Measurements from ENCODE around the gene GSS. TPM values are rescaled to one million over a fixed set of nuclear protein-coding genes. Genes with fewer than 3 reads are reported as not detected.

The GSS gene
- total RNA-seq, 2 donors from 2014 or later = 23.2 to 25.5 TPM

DNA sequence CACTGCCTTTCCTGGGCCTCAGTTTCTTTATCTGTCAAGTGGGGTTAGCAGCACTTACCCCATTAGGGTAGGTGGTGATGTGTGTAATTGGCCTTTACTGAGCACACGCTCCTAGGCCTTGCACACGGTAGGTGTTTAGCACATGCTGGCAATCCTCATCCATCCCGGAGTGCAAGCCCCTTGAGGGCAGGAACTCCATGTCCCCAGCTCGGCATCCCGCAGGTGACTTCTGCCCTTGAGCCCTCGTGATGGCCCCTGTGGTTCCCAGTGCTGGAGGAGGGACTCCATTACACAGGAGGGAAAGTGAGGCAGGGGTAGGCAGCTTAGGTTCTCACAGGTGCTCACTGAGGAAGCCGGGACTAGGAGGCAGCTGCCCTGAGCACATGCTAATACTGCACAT lies 40.1 kb upstream of the GSS start:
- DNase-seq (ENCODE audit: low spot score) = no peak
- intact Hi-C loops (cut with DNase I) = loop anchor here in 1 of 2 donors (5.0 kb wide), 1 partner anchor 1337 kb away; no protein-coding TSS in a partner anchor

DNA sequence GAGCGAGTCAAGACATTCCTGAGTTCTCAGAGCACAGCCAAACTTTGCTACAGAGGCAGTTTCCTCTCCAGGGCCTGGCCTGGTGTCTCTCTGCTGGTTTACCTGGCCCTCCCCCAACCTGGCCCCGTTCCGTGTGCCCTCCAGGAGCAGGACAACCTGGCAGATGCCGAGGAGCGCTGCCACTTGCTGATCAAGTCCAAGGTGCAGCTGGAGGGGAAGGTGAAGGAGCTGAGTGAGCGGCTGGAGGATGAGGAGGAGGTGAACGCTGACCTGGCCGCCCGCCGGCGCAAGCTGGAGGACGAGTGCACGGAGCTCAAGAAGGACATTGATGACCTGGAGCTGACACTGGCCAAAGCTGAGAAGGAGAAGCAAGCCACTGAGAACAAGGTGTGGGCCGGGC lies 39.6 kb upstream of the GSS start:
- no peak for DNase-seq (ENCODE audit: low spot score)
- intact Hi-C loops (cut with DNase I) = loop anchor here in 1 of 2 donors (5.0 kb wide), 1 partner anchor 1337 kb away; no protein-coding TSS in a partner anchor

DNA sequence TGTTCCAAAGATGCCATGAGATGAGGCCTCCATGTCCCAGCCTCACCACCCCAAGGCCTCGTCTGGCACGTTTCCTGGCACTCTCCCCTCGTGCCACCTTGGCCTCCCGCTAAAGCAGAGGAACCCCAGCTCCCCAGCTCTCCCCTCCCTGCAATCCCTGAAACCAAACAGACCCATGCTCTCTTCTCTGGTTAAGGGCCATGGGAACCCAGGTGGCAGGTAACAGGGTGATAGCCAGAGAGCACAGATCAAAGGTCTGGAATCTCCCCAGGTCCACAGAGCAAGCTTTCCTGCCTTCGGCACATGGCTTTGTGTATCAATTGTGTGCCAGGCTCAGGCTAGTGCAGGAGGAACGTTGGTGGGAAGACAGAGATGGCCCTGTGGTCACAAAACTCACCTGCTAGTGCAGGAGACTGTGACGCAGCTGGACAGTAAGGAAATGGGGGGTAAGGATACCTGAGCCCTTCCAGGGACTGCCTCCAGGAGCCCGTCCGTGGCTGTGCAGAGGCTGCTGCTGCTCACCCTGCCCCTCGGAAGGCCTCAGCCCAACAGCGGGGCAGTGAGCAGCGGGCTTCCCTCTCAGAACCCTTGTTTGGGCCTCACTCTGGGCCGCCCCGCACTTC lies 39.0 kb upstream of the GSS start:
- DNase-seq (ENCODE audit: low spot score) = no peak
- intact Hi-C loops (cut with DNase I) = loop anchor here in 1 of 2 donors (5.0 kb wide), 1 partner anchor 1338 kb away; no protein-coding TSS in a partner anchor

DNA sequence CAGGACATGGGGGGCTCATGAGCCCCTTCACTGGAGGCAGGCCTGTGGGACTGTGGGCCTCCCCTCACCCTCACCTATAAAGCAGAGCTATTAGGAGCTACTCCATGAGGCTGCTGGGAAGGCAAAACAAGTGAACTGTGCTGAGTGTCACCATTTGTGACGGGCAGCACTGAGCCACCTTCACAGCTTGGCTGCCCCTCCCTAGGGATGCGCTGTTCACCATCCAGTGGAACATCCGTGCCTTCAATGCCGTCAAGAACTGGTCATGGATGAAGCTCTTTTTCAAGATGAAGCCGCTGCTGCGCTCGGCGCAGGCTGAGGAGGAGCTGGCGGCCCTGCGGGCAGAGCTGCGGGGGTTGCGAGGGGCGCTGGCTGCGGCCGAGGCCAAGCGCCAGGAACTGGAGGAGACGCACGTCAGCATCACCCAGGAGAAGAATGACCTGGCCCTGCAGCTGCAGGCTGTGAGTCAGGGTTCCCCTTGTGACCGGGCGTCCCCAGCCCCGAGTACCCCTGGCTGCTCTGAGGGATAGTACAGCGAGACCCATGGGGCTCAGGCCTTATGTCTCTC lies 38.4 kb upstream of the GSS start:
- DNase-seq (ENCODE audit: low spot score) = no peak
- intact Hi-C loops (cut with DNase I) = no loop called here

DNA sequence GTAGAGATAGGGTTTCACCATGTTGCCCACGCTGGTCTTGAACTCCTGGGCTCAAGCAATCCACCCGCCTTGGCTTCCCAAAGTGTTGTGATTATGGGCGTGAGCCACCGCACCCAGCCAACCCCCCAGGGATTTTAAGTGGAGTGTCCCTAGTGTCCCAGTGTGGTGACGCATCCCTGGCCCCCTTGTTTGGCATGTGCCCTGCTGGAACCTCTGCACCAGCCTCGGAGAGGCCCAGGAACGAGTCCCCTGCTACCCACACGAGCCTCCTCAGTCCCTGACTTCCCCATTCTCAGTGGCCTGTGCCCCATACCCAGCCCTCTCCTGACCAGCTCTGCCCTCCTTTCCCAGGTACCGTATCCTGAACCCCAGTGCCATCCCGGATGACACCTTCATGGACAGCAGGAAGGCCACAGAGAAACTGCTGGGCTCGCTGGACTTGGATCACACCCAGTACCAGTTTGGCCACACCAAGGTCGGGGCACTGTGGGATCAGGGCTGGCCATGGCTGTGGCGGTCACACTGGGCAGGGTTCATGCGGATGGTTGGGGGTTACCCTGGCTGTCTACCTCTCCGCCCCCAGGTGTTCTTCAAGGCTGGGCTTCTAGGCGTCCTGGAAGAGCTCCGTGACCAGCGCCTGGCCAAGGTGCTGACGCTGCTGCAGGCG lies 37.3 kb upstream of the GSS start:
- intact Hi-C loops (cut with DNase I) = no loop called here

DNA sequence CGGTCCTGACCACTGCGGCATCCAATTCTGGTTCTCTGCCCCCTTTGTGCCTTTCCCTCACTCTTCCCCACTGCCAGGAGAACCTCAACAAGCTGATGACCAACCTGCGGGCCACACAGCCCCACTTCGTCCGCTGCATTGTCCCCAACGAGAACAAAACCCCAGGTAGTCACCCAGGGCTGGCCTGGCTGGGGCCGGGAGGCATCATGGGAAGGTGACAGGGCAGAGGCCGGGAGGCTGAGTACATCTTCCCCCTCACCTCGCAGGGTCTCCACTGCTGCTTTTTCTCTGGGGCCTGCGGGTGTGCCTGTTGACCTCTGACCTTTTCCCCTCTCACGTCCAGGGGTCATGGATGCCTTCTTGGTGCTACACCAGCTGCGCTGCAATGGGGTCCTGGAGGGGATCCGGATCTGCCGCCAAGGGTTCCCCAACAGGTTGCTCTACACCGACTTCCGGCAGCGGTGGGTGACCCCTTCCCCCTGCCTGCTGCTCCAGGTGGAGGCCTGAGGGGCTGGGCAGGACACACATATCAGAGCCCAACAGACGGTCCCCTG lies 35.1 kb upstream of the GSS start:
- DNase-seq (ENCODE audit: low spot score) = no peak
- intact Hi-C loops (cut with DNase I) = no loop called here

More for the DNA sequence above, 37.3 kb upstream of the GSS start:
- no peak for DNase-seq (ENCODE audit: low spot score)

DNA sequence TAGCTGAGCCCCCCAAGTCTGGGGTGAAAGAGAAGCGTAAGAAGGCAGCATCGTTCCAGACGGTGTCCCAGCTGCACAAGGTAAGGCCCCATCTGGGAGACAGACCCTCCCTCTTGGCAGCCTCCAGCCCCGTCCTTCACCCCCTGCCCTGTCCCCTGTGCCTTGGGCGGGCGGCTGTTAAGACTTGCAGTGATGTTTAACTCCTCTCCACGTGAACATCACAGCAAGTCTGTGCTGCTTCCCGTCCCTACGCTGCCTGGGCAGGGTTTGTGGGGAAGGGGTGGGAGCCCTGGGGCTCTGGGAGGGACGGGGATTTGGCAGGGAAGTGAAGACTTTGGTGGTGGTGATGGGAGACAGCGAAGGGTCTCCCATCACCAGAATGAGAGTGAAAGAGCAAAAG lies 34.6 kb upstream of the GSS start:
- intact Hi-C loops (cut with DNase I) = no loop called here
- DNase-seq (ENCODE audit: low spot score) = no peak

DNA sequence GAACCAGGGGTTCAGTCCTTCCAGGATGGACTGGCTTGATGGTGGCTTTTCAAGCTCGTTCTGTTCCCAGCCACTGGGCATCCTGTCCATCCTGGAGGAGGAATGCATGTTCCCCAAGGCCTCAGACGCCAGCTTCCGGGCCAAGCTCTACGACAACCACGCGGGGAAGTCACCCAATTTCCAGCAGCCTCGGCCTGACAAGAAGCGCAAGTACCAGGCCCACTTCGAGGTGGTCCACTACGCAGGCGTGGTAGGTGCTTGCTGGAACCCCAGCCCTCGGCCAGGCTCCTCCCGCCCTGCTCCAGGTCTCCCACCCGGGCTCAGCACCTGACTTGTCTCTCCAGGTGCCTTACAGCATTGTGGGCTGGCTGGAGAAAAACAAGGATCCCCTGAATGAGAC lies 34.1 kb upstream of the GSS start:
- DNase-seq (ENCODE audit: low spot score) = no peak
- intact Hi-C loops (cut with DNase I) = no loop called here

GRCh38 chr20:34989118-34989517 lies 33.5 kb upstream of the GSS start:
- DNase-seq (ENCODE audit: low spot score) = no peak
- intact Hi-C loops (cut with DNase I) = no loop called here

GRCh38 chr20:34988191-34988540 lies 32.6 kb upstream of the GSS start:
- intact Hi-C loops (cut with DNase I) = no loop called here
- no peak for DNase-seq (ENCODE audit: low spot score)

GRCh38 chr20:34987288-34988190 lies 31.9 kb upstream of the GSS start:
- no peak for DNase-seq (ENCODE audit: low spot score)
- intact Hi-C loops (cut with DNase I) = no loop called here

GRCh38 chr20:34986311-34987287 lies 31.0 kb upstream of the GSS start:
- intact Hi-C loops (cut with DNase I) = no loop called here

GRCh38 chr20:34985461-34986310 lies 30.1 kb upstream of the GSS start:
- DNase-seq (ENCODE audit: low spot score) = no peak
- intact Hi-C loops (cut with DNase I) = no loop called here

More at GRCh38 chr20:34986311-34987287, 31.0 kb upstream of the GSS start:
- DNase-seq (ENCODE audit: low spot score) = no peak

GRCh38 chr20:34984756-34985261 lies 29.2 kb upstream of the GSS start:
- intact Hi-C loops (cut with DNase I) = no loop called here
- no peak for DNase-seq (ENCODE audit: low spot score)

DNA sequence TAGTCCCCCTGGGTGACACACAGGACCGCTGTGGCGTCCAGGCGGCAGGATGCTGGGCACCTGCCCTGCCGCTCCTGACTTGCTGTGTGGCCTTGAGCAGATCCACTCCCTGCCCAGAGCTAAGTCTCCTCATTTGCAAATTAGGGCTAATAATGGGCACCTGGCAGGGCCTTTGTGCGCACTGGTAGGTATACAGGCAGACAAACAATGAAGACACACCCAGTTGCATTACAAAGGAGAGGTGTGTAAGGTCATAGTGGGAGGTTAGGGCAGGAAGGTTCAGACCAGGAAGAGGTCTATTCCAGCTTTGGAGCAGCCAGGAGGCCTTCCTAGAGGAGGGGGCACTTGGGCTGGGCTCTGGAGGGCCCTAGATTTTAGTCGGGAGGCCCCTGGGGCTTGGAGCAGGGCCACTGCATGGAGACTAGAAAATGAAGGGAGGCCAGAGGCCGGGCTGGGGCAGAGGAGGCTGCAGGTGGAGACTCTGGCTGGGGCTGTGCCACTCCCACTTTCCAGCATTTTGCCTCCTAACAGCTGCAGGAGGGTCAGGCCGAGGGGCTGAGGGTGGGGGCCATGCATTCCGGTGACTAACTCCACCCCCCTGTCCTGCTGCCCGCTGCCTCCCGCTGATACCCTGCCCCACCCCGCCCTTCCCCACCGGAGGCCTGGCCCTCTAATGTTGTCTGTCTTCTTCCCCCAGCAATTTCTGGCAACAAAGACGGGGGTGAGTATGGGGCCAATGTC lies 28.6 kb upstream of the GSS start:
- intact Hi-C loops (cut with DNase I) = no loop called here
- DNase-seq (ENCODE audit: low spot score) = no peak

DNA sequence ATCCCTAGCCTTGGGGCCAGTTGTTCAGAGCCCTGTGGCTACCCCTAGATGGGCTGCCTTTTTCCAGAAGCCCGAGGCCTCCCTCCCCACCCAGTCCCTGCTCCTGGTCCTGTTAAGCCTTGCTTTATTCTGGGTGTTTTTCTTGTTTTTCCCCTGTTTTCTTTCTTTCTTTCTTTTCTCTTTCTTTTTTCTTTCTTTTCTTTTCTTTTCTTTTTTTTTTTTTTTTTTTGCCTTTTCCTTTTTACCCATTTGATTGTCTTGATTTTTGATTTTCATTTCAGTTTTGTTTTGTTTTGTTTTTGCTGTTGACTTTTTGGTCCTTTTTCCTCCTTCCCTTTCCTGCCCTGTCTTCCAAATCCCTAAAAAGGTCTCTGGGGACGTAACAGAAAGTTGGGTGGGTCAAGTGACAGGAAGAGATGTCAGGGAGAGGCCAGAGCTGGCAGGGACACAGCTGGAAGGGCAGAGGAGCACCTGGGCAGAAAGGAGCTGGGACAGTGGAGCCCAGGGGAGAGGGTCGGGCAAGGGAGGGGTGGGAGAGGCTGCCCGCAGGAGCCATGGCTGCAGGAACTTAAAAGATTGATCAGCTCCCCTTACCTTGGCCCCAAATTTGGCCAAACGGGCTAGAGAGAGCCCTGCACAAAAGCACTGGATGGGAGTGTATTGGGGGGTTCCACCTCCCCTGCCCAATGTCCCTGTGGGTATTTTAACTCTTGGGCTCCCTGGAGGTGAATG lies 27.6 kb upstream of the GSS start:
- intact Hi-C loops (cut with DNase I) = no loop called here
- no peak for DNase-seq (ENCODE audit: low spot score)
